Osteoblast (primary cell): ENCODE results near the gene ATP6V0A4. TPM values are rescaled to one million over a fixed set of nuclear protein-coding genes. Genes with fewer than 3 reads are reported as not detected.

Experiments
- DNase-seq: peaks from one replicate; pipeline ENCODE4 v3.0.0; 2011; ENCODE audit warnings: low spot score, mixed read lengths; ENCODE audit not compliant: insufficient read length; ENCODE audit errors: missing footprints
- H2AFZ ChIP-seq: 2 replicates; pipeline ENCODE4 v1.6.0; 2011; ENCODE audit warnings: mild to moderate bottlenecking, low read length
- H3K27ac ChIP-seq: 2 replicates; pipeline ENCODE4 v1.5.1; 2011; ENCODE audit warnings: mild to moderate bottlenecking, low read depth, low read length, moderate library complexity
- H3K27me3 ChIP-seq: 2 replicates; pipeline ENCODE4 v1.6.0; 2012; ENCODE audit warnings: mild to moderate bottlenecking, control low read depth, inconsistent platforms, low read length, moderate library complexity; ENCODE audit not compliant: insufficient read depth
- H3K36me3 ChIP-seq: 2 replicates; pipeline ENCODE4 v1.5.1; 2011; ENCODE audit warnings: mild to moderate bottlenecking, low read length, control low read depth, moderate library complexity; ENCODE audit not compliant: insufficient read depth
- H3K4me1 ChIP-seq: 2 replicates; pipeline ENCODE4 v1.5.1; 2011; ENCODE audit warnings: mild to moderate bottlenecking, low read length, control low read depth, moderate library complexity; ENCODE audit not compliant: insufficient read depth
- H3K4me2 ChIP-seq: 2 replicates; pipeline ENCODE4 v1.6.0; 2011; ENCODE audit warnings: mild to moderate bottlenecking, low read length; ENCODE audit not compliant: insufficient read depth
- H3K4me3 ChIP-seq: fragments of 200-600 bp; sonication (generic); 3 replicates; pipeline ENCODE4 v1.5.1; 2012; ENCODE audit warnings: mild to moderate bottlenecking, low read length, inconsistent platforms; ENCODE audit not compliant: insufficient read depth
- H3K79me2 ChIP-seq: 2 replicates; pipeline ENCODE4 v1.6.0; 2012; ENCODE audit warnings: mild to moderate bottlenecking, low read length, control low read depth, inconsistent platforms; ENCODE audit not compliant: insufficient read depth
- H3K9me3 ChIP-seq: 2 replicates; pipeline ENCODE4 v1.5.1; 2011; ENCODE audit warnings: low read depth, low read length, control low read depth
- H4K20me1 ChIP-seq: 2 replicates; pipeline ENCODE4 v1.6.0; 2012; ENCODE audit warnings: mild to moderate bottlenecking, low read length, control low read depth; ENCODE audit not compliant: insufficient read depth
- CTCF ChIP-seq: IDR thresholded peaks from 2 replicates; pipeline ENCODE4 v1.5.1; 2011; ENCODE audit warnings: mild to moderate bottlenecking, low read depth, low read length, moderate library complexity; ENCODE audit errors: extremely low read depth
- total RNA-seq: library from RNA; depleted of rRNA; stranded (reverse); fragments of >200 nt; gene quantifications from 2 replicates; pipeline ENCODE4 v1.2.3, GENCODE V29; 2012

ATP6V0A4 gene
- total RNA-seq, 1 donor: under 0.01 TPM

DNA sequence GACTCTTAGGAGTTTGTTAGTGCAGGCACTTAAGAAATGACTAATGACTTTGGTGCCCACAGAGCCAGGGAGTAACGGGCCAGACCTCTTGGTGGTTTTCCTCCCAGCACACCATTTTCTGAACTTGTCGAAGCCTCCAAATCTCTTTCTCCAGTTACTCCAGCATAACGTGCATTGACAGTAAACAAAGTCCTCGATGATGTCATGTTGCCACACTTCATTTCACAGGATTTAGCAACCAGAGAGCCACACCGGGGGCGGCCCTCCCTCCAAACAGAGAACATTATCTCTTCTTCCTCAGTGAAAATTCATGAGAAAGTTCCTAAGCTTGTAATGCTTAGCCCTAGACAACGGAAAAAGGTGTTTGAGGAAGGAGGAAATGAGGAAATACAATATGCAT lies 92.8 kb downstream of the ATP6V0A4 start:
- no peak overlapping the region for H3K27ac ChIP-seq
- no peak for TF ChIP-seq CTCF

DNA sequence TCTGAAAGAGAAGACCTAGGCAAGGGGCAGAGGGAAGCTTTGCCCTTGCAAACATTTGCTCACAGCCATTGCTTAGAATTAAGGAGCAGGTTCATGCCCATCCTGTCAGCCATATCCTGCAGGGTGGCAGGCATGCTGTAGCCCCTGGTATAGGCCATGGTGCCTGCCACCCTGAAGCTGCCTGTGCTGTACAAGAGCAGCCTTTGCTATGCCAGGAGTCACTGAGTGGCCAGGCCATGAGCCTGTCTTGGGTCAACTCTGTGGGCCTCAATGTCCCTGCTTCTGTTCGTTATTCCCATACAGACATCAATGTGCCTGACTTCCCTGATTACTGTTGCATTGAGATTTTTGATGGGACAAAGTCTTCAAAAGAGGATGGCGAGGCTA lies 96.5 kb downstream of the ATP6V0A4 start:
- H3K4me3 ChIP-seq: no peak overlapping the region
- no peak for DNase-seq
- no peak for TF ChIP-seq CTCF
- H2AFZ ChIP-seq: no peak overlapping the region
- no peaks in the 10 kb centered on the region for H4K20me1 ChIP-seq
- H3K36me3 ChIP-seq: no peaks in the 10 kb centered on the region
- H3K27me3 ChIP-seq: no peaks in the 10 kb centered on the region
- H3K27ac ChIP-seq: no peak overlapping the region
- no peaks in the 10 kb centered on the region for H3K79me2 ChIP-seq
- H3K9me3 ChIP-seq: no peaks in the 10 kb centered on the region
- no peaks in the 10 kb centered on the region for H3K4me1 ChIP-seq
- no peak overlapping the region for H3K4me2 ChIP-seq

More for the DNA sequence above, 92.8 kb downstream of the ATP6V0A4 start:
- H3K27me3 ChIP-seq: no peaks in the 10 kb centered on the region
- H2AFZ ChIP-seq: no peak overlapping the region
- no peaks in the 10 kb centered on the region for H3K79me2 ChIP-seq
- DNase-seq: no peak
- H3K4me3 ChIP-seq: no peak overlapping the region
- H3K36me3 ChIP-seq: no peaks in the 10 kb centered on the region
- H3K4me2 ChIP-seq: no peak overlapping the region
- no peaks in the 10 kb centered on the region for H3K4me1 ChIP-seq
- H4K20me1 ChIP-seq: no peaks in the 10 kb centered on the region
- H3K9me3 ChIP-seq: no peaks in the 10 kb centered on the region

GRCh38 chr7:138700857-138701536 lies 97.0 kb downstream of the ATP6V0A4 start, which contains the start of gene SVOPL:
TSS of gene SVOPL (minus strand) at chr7:138701362. CDS start at chr7:138679045, 22,317 bp downstream.
- no peak for DNase-seq
- Histone ChIP-seq H4K20me1 (no peaks in the 10 kb centered on the region), H3K9me3 (no peaks in the 10 kb centered on the region), H3K4me1 (no peaks in the 10 kb centered on the region), H3K36me3 (no peaks in the 10 kb centered on the region), H3K4me2 (no peak within 1 kb of the TSS), H3K4me3 (no peak within 1 kb of the TSS), H3K27me3 (no peaks in the 10 kb centered on the region), H3K79me2 (no peaks in the 10 kb centered on the region), H3K27ac (no peak within 1 kb of the TSS), H2AFZ (no peak within 1 kb of the TSS)
- TF ChIP-seq CTCF: no peak

DNA sequence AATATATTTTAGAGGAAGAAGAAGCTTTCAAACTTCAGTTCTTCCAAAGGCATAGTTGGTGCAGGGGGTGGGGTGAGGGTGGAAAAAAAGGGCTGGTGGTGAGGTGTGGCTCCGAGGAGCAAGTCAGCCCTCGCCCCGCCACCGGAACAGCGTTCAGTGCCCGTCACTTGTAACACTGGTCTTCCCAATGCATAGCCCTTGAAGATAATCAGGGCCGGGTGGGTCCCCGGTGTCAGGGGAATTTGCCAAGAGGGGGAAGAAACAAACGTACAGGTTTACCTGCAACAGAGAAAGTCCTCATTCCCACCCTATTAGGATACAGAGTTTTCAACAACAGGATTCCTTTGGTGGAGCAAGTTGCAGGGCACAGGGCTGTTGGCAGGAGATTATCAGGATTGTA lies 98.3 kb downstream of the ATP6V0A4 start:
- DNase-seq: no peak
- no peaks in the 10 kb centered on the region for H4K20me1 ChIP-seq
- no peak overlapping the region for H3K4me3 ChIP-seq
- H3K36me3 ChIP-seq: no peaks in the 10 kb centered on the region
- TF ChIP-seq CTCF: no peak
- no peak overlapping the region for H3K4me2 ChIP-seq
- no peak overlapping the region for H3K27ac ChIP-seq
- H3K27me3 ChIP-seq: no peaks in the 10 kb centered on the region
- H2AFZ ChIP-seq: no peak overlapping the region
- no peaks in the 10 kb centered on the region for H3K4me1 ChIP-seq
- no peaks in the 10 kb centered on the region for H3K9me3 ChIP-seq
- H3K79me2 ChIP-seq: no peaks in the 10 kb centered on the region
